ENCODE data around the gene IFI30. TPM values are rescaled to one million over a fixed set of nuclear protein-coding genes. Genes with fewer than 3 reads are reported as not detected.

Gene IFI30
- total RNA-seq, 4 donors from 2014 or later = 36.3 to 58.4 (median 40.1) TPM

- Histone ChIP-seq H3K4me3 (replicated peaks in 1 of 3) (no peak overlapping the region), H3K27ac (no peak overlapping the region), H3K4me1 (peaks cover 21% of the 10 kb centered on the region in 2 donors), H3K36me3 (peaks cover 0 to 4% of the 10 kb centered on the region in 2 donors), H3K9me3 (no peaks in the 10 kb centered on the region), H3K27me3 (no peaks in the 10 kb centered on the region)
- TF ChIP-seq CTCF (IDR thresholded peaks at IDR 0.05) = no peak
- no peak for TF ChIP-seq POLR2A (IDR thresholded peaks at IDR 0.05)
- intact Hi-C loops (cut with DNase I) = loop anchor here (10.0 kb wide), 1 partner anchor 146 kb away; the partner anchor contains the start of gene ARRDC2
- 85 to 91% methylated on average over 12 to 15 of the region's 18 CpGs for WGBS, 2 donors
- no peak for DNase-seq
These were observed 22.6 kb upstream of the IFI30 start for GRCh38 chr19:18150776-18151624.

- 0 to 1% methylated on average over 1 to 22 of the region's 22 CpGs for WGBS, 2 donors
- TF ChIP-seq POLR2A (IDR thresholded peaks at IDR 0.05) = no peak
- TF ChIP-seq CTCF (IDR thresholded peaks at IDR 0.05) = peak in 4 of 6 experiments; percentile 44 to 68 (median 62)
- H3K4me3 ChIP-seq (replicated peaks in 1 of 3) = peak overlapping the region in 2 of 3 donors; percentile 7 to 84
- H3K9me3 ChIP-seq = no peaks in the 10 kb centered on the region
- peaks cover 0 to 2% of the 10 kb centered on the region in 2 donors for H3K36me3 ChIP-seq
- H3K4me1 ChIP-seq = peaks cover 32 to 34% of the 10 kb centered on the region in 2 donors
- no peaks in the 10 kb centered on the region for H3K27me3 ChIP-seq
- peak; percentile 97 to 98 for DNase-seq
- peak overlapping the region; percentile 89 to 96 (median 90) for H3K27ac ChIP-seq
- intact Hi-C loops (cut with DNase I) = loop anchor here (10.0 kb wide), 1 partner anchor 148 kb away; the partner anchor contains the start of gene ARRDC2
These were observed 21.2 kb upstream of the IFI30 start for GRCh38 chr19:18152442-18152816.

GRCh38 chr19:18152817-18153555 lies 20.6 kb upstream of the IFI30 start, which contains the start of gene PIK3R2:
Gene PIK3R2, plus strand, starts transcription at chr19:18153163. Its CDS starts 2,717 bp downstream, at chr19:18155880.
- Histone ChIP-seq H3K9me3 (no peaks in the 10 kb centered on the region), H3K4me1 (peaks cover 38 to 39% of the 10 kb centered on the region in 2 donors), H3K27me3 (no peaks in the 10 kb centered on the region), H3K4me3 (replicated peaks in 1 of 3) (peak within 1 kb of the TSS; percentile 55 to 84 (median 70)), H3K27ac (peak within 1 kb of the TSS; percentile 89 to 96 (median 90)), H3K36me3 (no peaks in the 10 kb centered on the region)
- intact Hi-C loops (cut with DNase I) = loop anchor here (10.0 kb wide), 1 partner anchor 148 kb away; the partner anchor contains the start of gene ARRDC2
- 0% methylated on average over 7 to 14 of the region's 86 CpGs for WGBS, 2 donors
- DNase-seq = peak; percentile 100
- TF ChIP-seq CTCF (IDR thresholded peaks at IDR 0.05) = no peak
- TF ChIP-seq POLR2A (IDR thresholded peaks at IDR 0.05) = peak; percentile 10 to 87

GRCh38 chr19:18153556-18154134 lies 20.0 kb upstream of the IFI30 start:
- 3 to 8% methylated on average over 9 to 15 of the region's 38 CpGs for WGBS, 2 donors
- Histone ChIP-seq H3K27me3 (no peaks in the 10 kb centered on the region), H3K4me1 (peaks cover 38 to 39% of the 10 kb centered on the region in 2 donors), H3K36me3 (no peaks in the 10 kb centered on the region), H3K4me3 (replicated peaks in 1 of 3) (peak overlapping the region; percentile 55 to 84 (median 70)), H3K9me3 (no peaks in the 10 kb centered on the region), H3K27ac (peak overlapping the region; percentile 50 to 96 (median 75))
- intact Hi-C loops (cut with DNase I) = loop anchor here (10.0 kb wide), 1 partner anchor 149 kb away; the partner anchor contains the start of gene ARRDC2
- DNase-seq = peak; percentile 36 to 39
- no peak for TF ChIP-seq CTCF (IDR thresholded peaks at IDR 0.05)
- no peak for TF ChIP-seq POLR2A (IDR thresholded peaks at IDR 0.05)

Measured in thyroid gland (tissue), 4 donors.